Neuron (in vitro differentiated cells): ENCODE results near the gene ARHGAP19.
A peak's percentile ranks its signal among the peaks of the same experiment; 100 is the strongest.

Source experiments
- H2AFZ ChIP-seq: one replicate; pipeline ENCODE4 v1.6.1; 2013; ENCODE audit warnings: low read depth, mild to moderate bottlenecking, inconsistent platforms, low read length, moderate library complexity
- H3K27me3 ChIP-seq: one replicate; pipeline ENCODE4 v1.6.1; 2013; ENCODE audit warnings: low read length; ENCODE audit not compliant: insufficient read depth
- H3K36me3 ChIP-seq: one replicate; pipeline ENCODE4 v1.6.1; 2013; ENCODE audit warnings: low read length; ENCODE audit not compliant: insufficient read depth
- H3K4me1 ChIP-seq: one replicate; pipeline ENCODE4 v1.6.1; 2013; ENCODE audit warnings: low read length; ENCODE audit not compliant: insufficient read depth
- H3K4me3 ChIP-seq: 2 replicates; pipeline ENCODE4 v1.5.1; 2013; ENCODE audit warnings: mild to moderate bottlenecking, low read length, moderate library complexity
- H3K9me3 ChIP-seq: one replicate; pipeline ENCODE4 v1.6.1; 2013; ENCODE audit warnings: low read length

ARHGAP19 gene, protein sequence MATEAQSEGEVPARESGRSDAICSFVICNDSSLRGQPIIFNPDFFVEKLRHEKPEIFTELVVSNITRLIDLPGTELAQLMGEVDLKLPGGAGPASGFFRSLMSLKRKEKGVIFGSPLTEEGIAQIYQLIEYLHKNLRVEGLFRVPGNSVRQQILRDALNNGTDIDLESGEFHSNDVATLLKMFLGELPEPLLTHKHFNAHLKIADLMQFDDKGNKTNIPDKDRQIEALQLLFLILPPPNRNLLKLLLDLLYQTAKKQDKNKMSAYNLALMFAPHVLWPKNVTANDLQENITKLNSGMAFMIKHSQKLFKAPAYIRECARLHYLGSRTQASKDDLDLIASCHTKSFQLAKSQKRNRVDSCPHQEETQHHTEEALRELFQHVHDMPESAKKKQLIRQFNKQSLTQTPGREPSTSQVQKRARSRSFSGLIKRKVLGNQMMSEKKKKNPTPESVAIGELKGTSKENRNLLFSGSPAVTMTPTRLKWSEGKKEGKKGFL

DNA sequence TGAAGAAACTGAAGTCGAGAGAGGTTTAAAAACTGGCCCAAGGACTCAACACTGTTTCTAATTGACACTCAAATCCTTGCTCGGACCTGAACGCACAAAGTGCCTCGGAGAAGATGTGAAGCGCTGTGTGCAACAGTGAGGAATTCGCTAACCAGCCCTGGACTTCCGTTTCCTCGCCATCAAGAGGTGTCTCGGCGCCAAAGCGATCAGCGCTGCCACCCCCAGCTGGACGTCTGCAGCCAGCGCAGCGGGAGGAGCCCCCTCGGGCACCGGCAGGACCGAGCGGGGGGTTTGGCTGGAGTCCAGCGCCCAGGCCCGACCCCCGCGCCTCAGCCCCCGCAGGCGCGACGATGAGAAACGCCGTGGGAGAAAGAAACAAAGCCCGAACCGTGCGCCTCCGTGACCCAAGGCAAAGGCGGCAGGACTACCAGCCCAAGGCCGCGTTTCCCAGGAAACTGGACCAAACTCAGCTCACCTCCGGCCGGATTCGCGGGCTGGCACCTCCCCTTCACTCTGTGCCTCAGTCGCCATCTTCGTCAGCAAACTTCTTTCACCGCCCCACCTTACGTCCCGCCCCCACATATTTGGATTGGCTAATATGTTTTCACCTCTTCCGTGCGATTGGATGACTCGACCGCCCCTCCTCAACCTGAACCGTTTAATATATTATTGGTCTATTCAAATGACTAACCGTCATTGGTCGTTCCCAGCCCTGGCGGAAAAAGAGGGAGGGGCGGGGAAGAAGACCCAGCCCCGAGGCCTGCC, at the start of gene ARHGAP19:
ARHGAP19 (minus strand) TSS at position 541 of the 765 bp plus-strand sequence; CDS start at position 531, 10 bp downstream.
- Histone ChIP-seq H3K27me3 (no peaks in the 10 kb centered on the region), H3K9me3 (no peaks in the 10 kb centered on the region), H2AFZ (peak within 1 kb of the TSS; percentile 42), H3K36me3 (no peaks in the 10 kb centered on the region), H3K4me1 (no peaks in the 10 kb centered on the region), H3K4me3 (peak within 1 kb of the TSS; percentile 61)

DNA sequence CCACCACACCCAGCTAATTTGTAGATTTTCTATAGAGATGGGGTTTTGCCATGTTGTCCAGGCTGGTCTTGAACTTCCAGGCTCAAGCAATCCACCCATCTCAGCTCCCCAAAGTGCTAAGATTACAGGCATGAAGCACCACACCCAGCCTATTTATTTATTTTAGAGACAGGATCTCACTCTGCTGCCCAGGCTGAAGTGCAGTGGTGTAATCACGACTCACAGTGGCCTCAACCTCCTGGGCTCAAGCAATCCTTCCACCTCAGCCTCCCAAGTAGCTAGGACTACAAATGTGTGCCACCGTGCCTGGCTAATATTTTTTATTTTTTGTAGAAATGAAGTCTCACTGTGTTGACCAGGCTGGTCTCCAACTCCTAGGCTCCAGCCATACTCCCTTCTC, 49.0 kb upstream of the ARHGAP19 start:
- no peaks in the 10 kb centered on the region for H3K27me3 ChIP-seq
- H3K4me3 ChIP-seq, result no peak overlapping the region
- no peak overlapping the region for H2AFZ ChIP-seq
- H3K36me3 ChIP-seq, result no peaks in the 10 kb centered on the region
- H3K4me1 ChIP-seq, result peaks cover 19% of the 10 kb centered on the region
- H3K9me3 ChIP-seq, result no peaks in the 10 kb centered on the region

GRCh38 chr10:97338041-97338440, 45.6 kb upstream of the ARHGAP19 start:
- H3K36me3 ChIP-seq, result no peaks in the 10 kb centered on the region
- no peaks in the 10 kb centered on the region for H3K9me3 ChIP-seq
- H3K27me3 ChIP-seq, result no peaks in the 10 kb centered on the region
- H3K4me1 ChIP-seq, result peaks cover 27% of the 10 kb centered on the region
- peak overlapping the region; percentile 34 for H3K4me3 ChIP-seq
- peak overlapping the region; percentile 15 for H2AFZ ChIP-seq

- Histone ChIP-seq H3K4me3 (peak overlapping the region; percentile 34), H2AFZ (peak overlapping the region; percentile 15), H3K36me3 (no peaks in the 10 kb centered on the region), H3K4me1 (peaks cover 35% of the 10 kb centered on the region), H3K9me3 (no peaks in the 10 kb centered on the region), H3K27me3 (no peaks in the 10 kb centered on the region)
These were observed 44.8 kb upstream of the ARHGAP19 start for GRCh38 chr10:97336942-97337831.

- no peak overlapping the region for H3K4me3 ChIP-seq
- H3K27me3 ChIP-seq, result no peaks in the 10 kb centered on the region
- H3K9me3 ChIP-seq, result no peaks in the 10 kb centered on the region
- peaks cover 40% of the 10 kb centered on the region for H3K4me1 ChIP-seq
- H3K36me3 ChIP-seq, result no peaks in the 10 kb centered on the region
- no peak overlapping the region for H2AFZ ChIP-seq
These were observed 44.0 kb upstream of the ARHGAP19 start for GRCh38 chr10:97336446-97336845.

- Histone ChIP-seq H3K27me3 (no peaks in the 10 kb centered on the region), H2AFZ (no peak overlapping the region), H3K4me3 (no peak overlapping the region), H3K9me3 (no peaks in the 10 kb centered on the region), H3K36me3 (no peaks in the 10 kb centered on the region), H3K4me1 (peaks cover 40% of the 10 kb centered on the region)
These were observed 43.6 kb upstream of the ARHGAP19 start for GRCh38 chr10:97336006-97336405.

- peaks cover 40% of the 10 kb centered on the region for H3K4me1 ChIP-seq
- H3K27me3 ChIP-seq, result no peaks in the 10 kb centered on the region
- no peaks in the 10 kb centered on the region for H3K36me3 ChIP-seq
- H2AFZ ChIP-seq, result peak overlapping the region; percentile 72
- H3K9me3 ChIP-seq, result no peaks in the 10 kb centered on the region
- H3K4me3 ChIP-seq, result peak overlapping the region; percentile 78
These were observed 42.8 kb upstream of the ARHGAP19 start for GRCh38 chr10:97335188-97335619.

GRCh38 chr10:97334370-97335175, 42.1 kb upstream of the ARHGAP19 start, which contains the start of gene FRAT2:
FRAT2 (minus strand) TSS chr10:97334729; CDS start chr10:97334572, 157 bp downstream.
- Histone ChIP-seq H3K4me3 (peak within 1 kb of the TSS; percentile 78), H3K4me1 (peaks cover 40% of the 10 kb centered on the region), H3K9me3 (no peaks in the 10 kb centered on the region), H2AFZ (peak within 1 kb of the TSS; percentile 72), H3K36me3 (no peaks in the 10 kb centered on the region), H3K27me3 (no peaks in the 10 kb centered on the region)

- H3K4me1 ChIP-seq, result peaks cover 40% of the 10 kb centered on the region
- no peaks in the 10 kb centered on the region for H3K9me3 ChIP-seq
- peak overlapping the region; percentile 50 for H2AFZ ChIP-seq
- no peaks in the 10 kb centered on the region for H3K27me3 ChIP-seq
- peak overlapping the region; percentile 78 for H3K4me3 ChIP-seq
- H3K36me3 ChIP-seq, result peaks cover 2% of the 10 kb centered on the region
These were observed 41.3 kb upstream of the ARHGAP19 start for GRCh38 chr10:97333601-97334369.

DNA sequence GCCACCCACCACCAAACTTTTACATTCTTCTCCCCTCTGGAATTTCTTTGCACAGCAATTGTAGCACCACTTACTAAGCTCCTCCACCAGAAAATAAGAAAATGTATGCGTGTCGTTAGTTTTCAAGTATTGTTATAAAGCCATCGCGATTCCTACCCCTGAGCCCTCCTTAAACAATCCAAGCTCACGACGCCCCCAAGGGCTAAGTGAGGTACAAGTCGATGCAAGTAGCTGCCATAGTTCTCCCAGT, 40.8 kb upstream of the ARHGAP19 start:
- H3K4me3 ChIP-seq, result peak overlapping the region; percentile 78
- H3K9me3 ChIP-seq, result no peaks in the 10 kb centered on the region
- peaks cover 2% of the 10 kb centered on the region for H3K36me3 ChIP-seq
- no peaks in the 10 kb centered on the region for H3K27me3 ChIP-seq
- H2AFZ ChIP-seq, result peak overlapping the region; percentile 50
- H3K4me1 ChIP-seq, result peaks cover 40% of the 10 kb centered on the region

GRCh38 chr10:97332591-97333350, 40.3 kb upstream of the ARHGAP19 start:
- H3K9me3 ChIP-seq, result no peaks in the 10 kb centered on the region
- H2AFZ ChIP-seq, result no peak overlapping the region
- peaks cover 34% of the 10 kb centered on the region for H3K4me1 ChIP-seq
- H3K36me3 ChIP-seq, result peaks cover 2% of the 10 kb centered on the region
- H3K4me3 ChIP-seq, result peak overlapping the region; percentile 78
- no peaks in the 10 kb centered on the region for H3K27me3 ChIP-seq
